CD4-positive, alpha-beta T cell (primary cell): ENCODE measurements around the gene DEFB114. TPM values are rescaled to one million over a fixed set of nuclear protein-coding genes. Genes with fewer than 3 reads are reported as not detected.

Experiments
- ATAC-seq: fragments of 200-7000 bp; cut with Tn5 transposase; one replicate; pipeline ENCODE4 v1.10.0; 2022; ENCODE audit warnings: mild to moderate bottlenecking; ENCODE audit not compliant: poor library complexity
- CTCF ChIA-PET: fragments of 350-600 bp; sonication (Branson Sonifier 250); formaldehyde crosslinking; loops from one replicate; lab custom pipeline; 2021; ENCODE audit warnings: antibody characterized with exemption, inconsistent platforms; lab: Charles Lee
- POLR2A ChIA-PET: fragments of 350-600 bp; sonication (Branson Sonifier 250); formaldehyde crosslinking; loops from one replicate; lab custom pipeline; 2021; ENCODE audit warnings: antibody characterized with exemption, inconsistent platforms; lab: Charles Lee
- DNase-seq, 14 experiments: peaks; one replicate each; pipeline ENCODE4 v3.0.0-alpha.2; 2013 to 2020; ENCODE audit warnings: mixed read lengths in 2 of 14
- H3K27ac ChIP-seq, 2 donors: one replicate each; pipeline versions ENCODE4 v1.5.1 to v1.7.0; 2013; ENCODE audit warnings: low read length in 2 of 2, low read depth in 1 of 2, mild to moderate bottlenecking in 1 of 2
- H3K27me3 ChIP-seq, 2 experiments: 1 replicate in 1 of 2; 2 replicates in 1 of 2; pipeline versions ENCODE4 v1.6.1 to v1.7.0; 2013; ENCODE audit warnings: low read length in 2 of 2, control low read depth in 1 of 2, mild to moderate bottlenecking in 1 of 2, moderate library complexity in 1 of 2; ENCODE audit not compliant: insufficient read depth in 2 of 2, control insufficient read depth in 1 of 2
- H3K36me3 ChIP-seq: one replicate; pipeline ENCODE4 v1.6.1; 2013; ENCODE audit warnings: low read length, control low read depth; ENCODE audit not compliant: insufficient read depth
- H3K4me1 ChIP-seq: one replicate; pipeline ENCODE4 v1.6.1; 2013; ENCODE audit warnings: low read length, control low read depth; ENCODE audit not compliant: insufficient read depth
- H3K4me3 ChIP-seq: one replicate; pipeline ENCODE4 v1.5.1; 2013; ENCODE audit warnings: mild to moderate bottlenecking, low read length, moderate library complexity
- H3K9me3 ChIP-seq, 2 experiments: 1 replicate in 1 of 2; 2 replicates in 1 of 2; pipeline versions ENCODE4 v1.6.1 to v1.7.0; 2013; ENCODE audit warnings: low read length in 2 of 2, mild to moderate bottlenecking in 2 of 2, control low read depth in 1 of 2, moderate library complexity in 1 of 2; ENCODE audit not compliant: control insufficient read depth in 1 of 2, insufficient read depth in 1 of 2
- H3K27ac Mint-ChIP-seq: one replicate; pipeline ENCODE4 v1.8.0; 2020; ENCODE audit warnings: mixed read lengths
- H3K27me3 Mint-ChIP-seq: one replicate; pipeline ENCODE4 v1.8.0; 2021; ENCODE audit warnings: mixed read lengths
- H3K36me3 Mint-ChIP-seq: one replicate; pipeline ENCODE4 v1.8.0; 2021; ENCODE audit warnings: low read depth, mixed read lengths
- H3K4me1 Mint-ChIP-seq: one replicate; pipeline ENCODE4 v1.8.0; 2021; ENCODE audit warnings: low read depth, mixed read lengths
- H3K4me3 Mint-ChIP-seq: one replicate; pipeline ENCODE4 v1.8.0; 2020; ENCODE audit warnings: mild to moderate bottlenecking, mixed read lengths
- H3K9me3 Mint-ChIP-seq: one replicate; pipeline ENCODE4 v1.8.0; 2020; ENCODE audit warnings: mixed read lengths
- CTCF ChIP-seq: fragments of 200-600 bp; IDR thresholded peaks from one replicate; pipeline ENCODE4 v1.8.0; 2022; ENCODE audit warnings: antibody characterized with exemption, mild to moderate bottlenecking
- intact Hi-C, 2 experiments: fragments of 100-400 bp; cut with DNase I in 1 of 2; cut with micrococcal nuclease in 1 of 2; formaldehyde crosslinking; loops; one replicate each; pipeline versions ENCODE4 v1.15.1 to v1.9.0; 2023 to 2025; cut with DNase I, micrococcal nuclease
- total RNA-seq, 174 experiments: library from RNA in 2 of 174; stranded (reverse) in 2 of 174; gene quantifications; one replicate each; pipeline ENCODE4 v1.2.3 and lab custom pipeline; 2021 to 2026

Gene DEFB114
- total RNA-seq, 2 experiments from 2014 or later = not detected

- Histone ChIP-seq H3K4me1 (no peaks in the 10 kb centered on the region), H3K36me3 (no peaks in the 10 kb centered on the region), H3K27me3 (no peaks in the 10 kb centered on the region), H3K9me3 (no peaks in the 10 kb centered on the region), H3K27ac (no peak overlapping the region), H3K4me3 (no peak overlapping the region)
- CTCF ChIA-PET = no interaction called here
- Mint-ChIP-seq H3K27ac (no peak overlapping the region), H3K36me3 (no peaks in the 10 kb centered on the region), H3K27me3 (no peaks in the 10 kb centered on the region), H3K4me1 (peaks cover 13% of the 10 kb centered on the region), H3K9me3 (peaks cover 2% of the 10 kb centered on the region), H3K4me3 (no peak overlapping the region)
- intact Hi-C loops = no loop called here
- no peak for TF ChIP-seq CTCF
- POLR2A ChIA-PET = interaction anchor here (0.5 kb wide), 1 partner anchor 334 kb away, joined by 3 read pairs; no protein-coding TSS in a partner anchor
- DNase-seq (no peak), ATAC-seq (no peak)
Observed at GRCh38 chr6:49979584-49979983, 15.6 kb upstream of the DEFB114 start.

GRCh38 chr6:49978332-49979226 lies 14.6 kb upstream of the DEFB114 start:
- Mint-ChIP-seq H3K4me3 (no peak overlapping the region), H3K27ac (no peak overlapping the region)
- TF ChIP-seq CTCF = no peak

GRCh38 chr6:49969605-49970004 lies 5.6 kb upstream of the DEFB114 start, which contains the start of gene DEFB113:
DEFB113 (minus strand) TSS chr6:49969625; CDS start chr6:49969625, 0 bp downstream.
- H3K4me1 Mint-ChIP-seq = no peaks in the 10 kb centered on the region
- H3K9me3 ChIP-seq = no peaks in the 10 kb centered on the region
- H3K4me1 ChIP-seq = no peaks in the 10 kb centered on the region
- H3K27me3 Mint-ChIP-seq = no peaks in the 10 kb centered on the region
- ATAC-seq = no peak
- TF ChIP-seq CTCF = no peak
- no peak within 1 kb of the TSS for H3K4me3 ChIP-seq
- no peaks in the 10 kb centered on the region for H3K36me3 ChIP-seq
- H3K27ac Mint-ChIP-seq = no peak within 1 kb of the TSS
- intact Hi-C loops = no loop called here
- no peak within 1 kb of the TSS for H3K27ac ChIP-seq
- no peaks in the 10 kb centered on the region for H3K9me3 Mint-ChIP-seq
- no peak for DNase-seq
- no peak within 1 kb of the TSS for H3K4me3 Mint-ChIP-seq
- no peaks in the 10 kb centered on the region for H3K36me3 Mint-ChIP-seq
- ChIA-PET CTCF (no interaction called here), POLR2A (no interaction called here)
- H3K27me3 ChIP-seq = no peaks in the 10 kb centered on the region

More at GRCh38 chr6:49978332-49979226, 14.6 kb upstream of the DEFB114 start:
- no peak overlapping the region for H3K4me3 ChIP-seq
- no peaks in the 10 kb centered on the region for H3K27me3 ChIP-seq
- H3K36me3 ChIP-seq = no peaks in the 10 kb centered on the region
- H3K9me3 ChIP-seq = no peaks in the 10 kb centered on the region
- ChIA-PET CTCF (no interaction called here), POLR2A (no interaction called here)
- H3K4me1 ChIP-seq = no peaks in the 10 kb centered on the region
- Mint-ChIP-seq H3K9me3 (peaks cover 2% of the 10 kb centered on the region), H3K27me3 (no peaks in the 10 kb centered on the region), H3K36me3 (no peaks in the 10 kb centered on the region), H3K4me1 (peaks cover 13% of the 10 kb centered on the region)
- ATAC-seq (no peak), DNase-seq (no peak)
- H3K27ac ChIP-seq = no peak overlapping the region
- intact Hi-C loops = no loop called here
